Esophagus squamous epithelium (tissue), 5 donors: ENCODE measurements around the gene CLK4. TPM values are rescaled to one million over a fixed set of nuclear protein-coding genes. Genes with fewer than 3 reads are reported as not detected.
A peak's percentile ranks its signal among the peaks of the same experiment; 100 is the strongest.

Experiments
- DNase-seq: peaks from one replicate; lab custom pipeline; 2025; lab: John Stamatoyannopoulos, UW
- H3K27ac ChIP-seq, 4 donors: fragments of 200-600 bp; sonication (generic); one replicate each; pipeline ENCODE4 v1.5.1; 2016 to 2019; ENCODE audit warnings: mild to moderate bottlenecking in 1 of 4
- H3K27me3 ChIP-seq, 4 donors: fragments of 200-600 bp; sonication (generic); 1 replicate in 3 of 4; 2 replicates in 1 of 4; pipeline versions ENCODE4 v1.5.1 to v1.6.0; 2017 to 2021; ENCODE audit warnings: antibody characterized with exemption in 1 of 4
- H3K36me3 ChIP-seq, 3 donors: fragments of 200-600 bp; sonication (generic); one replicate each; pipeline ENCODE4 v1.5.1; 2016 to 2019
- H3K4me1 ChIP-seq, 3 donors: fragments of 200-600 bp; sonication (generic); one replicate each; pipeline ENCODE4 v1.5.1; 2017 to 2019
- H3K4me3 ChIP-seq, 4 donors: fragments of 200-600 bp; sonication (generic); 1 replicate in 3 of 4; 2 replicates in 1 of 4; pipeline ENCODE4 v1.5.1; 2016 to 2019; ENCODE audit warnings: mild to moderate bottlenecking in 2 of 4, moderate library complexity in 1 of 4
- H3K9me3 ChIP-seq, 3 donors: fragments of 200-600 bp; sonication (generic); one replicate each; pipeline ENCODE4 v1.5.1; 2016 to 2019
- CTCF ChIP-seq, 6 experiments: fragments of 450-650 bp in 4 of 6; fragments of 200-600 bp in 2 of 6; sonication (generic) in 2 of 6; IDR thresholded peaks; one replicate each; pipeline ENCODE4 v1.5.1; 2016 to 2019; ENCODE audit warnings: antibody characterized with exemption in 6 of 6, mild to moderate bottlenecking in 4 of 6, moderate library complexity in 4 of 6
- POLR2A ChIP-seq, 4 donors: fragments of 450-650 bp; IDR thresholded peaks; one replicate each; pipeline ENCODE4 v1.6.1; 2017; ENCODE audit warnings: antibody characterized with exemption in 4 of 4, mild to moderate bottlenecking in 4 of 4, moderate library complexity in 3 of 4
- WGBS, 2 donors: methylation state at CpG; one replicate each; pipeline ENCODE4 v1.1.5; 2018; 5-methylcytosine and 5-hydroxymethylcytosine counted together
- intact Hi-C: fragments of 100-400 bp; cut with DNase I; formaldehyde crosslinking; loops from one replicate; pipeline ENCODE4 v1.15.0; 2022
- total RNA-seq, 4 donors: library from RNA; depleted of rRNA; stranded (reverse); fragments of >200 nt; gene quantifications; one replicate each; pipeline ENCODE4 v1.1.0, GENCODE V29; 2016
- donor health status: DM: yes; HTN: yes; CAD: no.

Gene CLK4
- 10 to 100 TPM in 2 of 4 donors, 1 to 10 TPM in 2; 5.2 to 38.5 (median 12.6) TPM for total RNA-seq

GRCh38 chr5:178626484-178627258, at the start of gene CLK4:
CLK4 (minus strand) TSS chr5:178627050; CDS start chr5:178623416, 3,634 bp downstream.
- peak; percentile 81 for DNase-seq
- TF ChIP-seq POLR2A (IDR thresholded peaks at IDR 0.05) (peak in 2 of 4 donors; percentile 47 to 88), CTCF (IDR thresholded peaks at IDR 0.05) (no peak)
- 1% methylated on average over 32 to 34 of the region's 79 CpGs for WGBS, 2 donors
- H3K27ac ChIP-seq = peak within 1 kb of the TSS; percentile 93 to 99 (median 96)
- no peaks in the 10 kb centered on the region for H3K27me3 ChIP-seq
- H3K9me3 ChIP-seq = no peaks in the 10 kb centered on the region
- peaks cover 0 to 18% (median 0%) of the 10 kb centered on the region in 3 donors for H3K36me3 ChIP-seq
- peak within 1 kb of the TSS; percentile 69 to 98 (median 91) for H3K4me3 ChIP-seq
- H3K4me1 ChIP-seq = peaks cover 10 to 54% (median 18%) of the 10 kb centered on the region in 3 donors
- intact Hi-C loops = no loop called here

- Histone ChIP-seq H3K9me3 (no peaks in the 10 kb centered on the region), H3K36me3 (no peaks in the 10 kb centered on the region), H3K27me3 (peaks cover 0 to 10% (median 0%) of the 10 kb centered on the region in 4 donors), H3K4me3 (no peak overlapping the region), H3K27ac (no peak overlapping the region), H3K4me1 (peaks cover 0 to 4% (median 0%) of the 10 kb centered on the region in 3 donors)
- 27 to 28% methylated on average over 3 of the region's 3 CpGs for WGBS, 2 donors
- no peak for DNase-seq
- no peak for TF ChIP-seq POLR2A (IDR thresholded peaks at IDR 0.05)
- TF ChIP-seq CTCF (IDR thresholded peaks at IDR 0.05) = no peak
- intact Hi-C loops = no loop called here
Measured at GRCh38 chr5:178675922-178676321, 49.1 kb upstream of the CLK4 start.

GRCh38 chr5:178674334-178674733, 47.5 kb upstream of the CLK4 start:
- H3K27me3 ChIP-seq = peaks cover 0 to 17% (median 0%) of the 10 kb centered on the region in 4 donors
- H3K36me3 ChIP-seq = no peaks in the 10 kb centered on the region
- no peaks in the 10 kb centered on the region for H3K9me3 ChIP-seq
- H3K27ac ChIP-seq = no peak overlapping the region
- DNase-seq = no peak
- intact Hi-C loops = no loop called here
- peaks cover 0 to 4% (median 0%) of the 10 kb centered on the region in 3 donors for H3K4me1 ChIP-seq
- TF ChIP-seq CTCF (IDR thresholded peaks at IDR 0.05) = no peak
- no peak for TF ChIP-seq POLR2A (IDR thresholded peaks at IDR 0.05)
- no peak overlapping the region for H3K4me3 ChIP-seq

GRCh38 chr5:178673801-178674295, 47.0 kb upstream of the CLK4 start:
- intact Hi-C loops = no loop called here
- Histone ChIP-seq H3K27ac (no peak overlapping the region), H3K4me1 (peaks cover 0 to 4% (median 0%) of the 10 kb centered on the region in 3 donors), H3K27me3 (peaks cover 0 to 22% (median 0%) of the 10 kb centered on the region in 4 donors), H3K4me3 (no peak overlapping the region), H3K36me3 (no peaks in the 10 kb centered on the region), H3K9me3 (no peaks in the 10 kb centered on the region)
- no peak for DNase-seq
- WGBS, 2 donors = 56 to 63% methylated on average over 10 of the region's 10 CpGs
- no peak for TF ChIP-seq CTCF (IDR thresholded peaks at IDR 0.05)
- TF ChIP-seq POLR2A (IDR thresholded peaks at IDR 0.05) = no peak

- Histone ChIP-seq H3K4me3 (no peak overlapping the region), H3K27ac (no peak overlapping the region), H3K9me3 (no peaks in the 10 kb centered on the region), H3K36me3 (no peaks in the 10 kb centered on the region), H3K27me3 (peaks cover 0 to 25% (median 0%) of the 10 kb centered on the region in 4 donors), H3K4me1 (peaks cover 0 to 4% (median 0%) of the 10 kb centered on the region in 3 donors)
- WGBS, 2 donors = 52 to 87% methylated on average over 4 of the region's 4 CpGs
- DNase-seq = no peak
- intact Hi-C loops = no loop called here
- TF ChIP-seq POLR2A (IDR thresholded peaks at IDR 0.05) (no peak), CTCF (IDR thresholded peaks at IDR 0.05) (no peak)
Measured at GRCh38 chr5:178672630-178673029, 45.8 kb upstream of the CLK4 start.
